Measurements from ENCODE around the gene CABYR. TPM values are rescaled to one million over a fixed set of nuclear protein-coding genes. Genes with fewer than 3 reads are reported as not detected.

Gene CABYR
- 1 to 10 TPM in 2 of 4 donors, not detected in 2; 3.7 to 4.4 TPM for total RNA-seq

- H3K36me3 ChIP-seq: no peaks in the 10 kb centered on the region
- no peak within 1 kb of the TSS for H3K27ac ChIP-seq
These were observed at the start of gene CABYR for GRCh38 chr18:24138789-24139616. CABYR (plus strand) TSS chr18:24139062; CDS start chr18:24143115, 4,053 bp downstream.

GRCh38 chr18:24089076-24089475, 49.8 kb upstream of the CABYR start:
- no peaks in the 10 kb centered on the region for H3K27me3 ChIP-seq
- no peaks in the 10 kb centered on the region for H3K9me3 ChIP-seq
- no peaks in the 10 kb centered on the region for H3K36me3 ChIP-seq
- WGBS, 2 donors: 75 to 77% methylated on average over 4 of the region's 4 CpGs
- intact Hi-C loops (cut with DNase I): no loop called here
- no peak overlapping the region for H3K27ac ChIP-seq
- no peak overlapping the region for H3K4me3 ChIP-seq (replicated peaks in 1 of 3)
- no peak for DNase-seq
- no peaks in the 10 kb centered on the region for H3K4me1 ChIP-seq
- no peak for TF ChIP-seq CTCF (IDR thresholded peaks at IDR 0.05)
- TF ChIP-seq POLR2A (IDR thresholded peaks at IDR 0.05): no peak

More at GRCh38 chr18:24138789-24139616, at the start of gene CABYR:
- TF ChIP-seq POLR2A (IDR thresholded peaks at IDR 0.05) (peak in 1 of 2 donors; percentile 10), CTCF (IDR thresholded peaks at IDR 0.05) (no peak)
- Histone ChIP-seq H3K4me3 (replicated peaks in 1 of 3) (peak within 1 kb of the TSS in 2 of 3 donors; percentile 28 to 42), H3K27me3 (no peaks in the 10 kb centered on the region), H3K9me3 (no peaks in the 10 kb centered on the region), H3K4me1 (peaks cover 0 to 11% of the 10 kb centered on the region in 2 donors)
- DNase-seq: peak; percentile 43 to 53
- 4 to 7% methylated on average over 35 to 40 of the region's 63 CpGs for WGBS, 2 donors
- intact Hi-C loops (cut with DNase I): no loop called here

- Histone ChIP-seq H3K36me3 (no peaks in the 10 kb centered on the region), H3K4me1 (no peaks in the 10 kb centered on the region), H3K27me3 (no peaks in the 10 kb centered on the region), H3K9me3 (no peaks in the 10 kb centered on the region), H3K4me3 (replicated peaks in 1 of 3) (no peak overlapping the region), H3K27ac (no peak overlapping the region)
- no peak for TF ChIP-seq CTCF (IDR thresholded peaks at IDR 0.05)
- TF ChIP-seq POLR2A (IDR thresholded peaks at IDR 0.05): no peak
- DNase-seq: no peak
- 83 to 88% methylated on average over 4 of the region's 4 CpGs for WGBS, 2 donors
- intact Hi-C loops (cut with DNase I): no loop called here
These were observed 49.1 kb upstream of the CABYR start for GRCh38 chr18:24089515-24090337.

GRCh38 chr18:24090876-24091275, 48.0 kb upstream of the CABYR start:
- TF ChIP-seq CTCF (IDR thresholded peaks at IDR 0.05) (no peak), POLR2A (IDR thresholded peaks at IDR 0.05) (no peak)
- Histone ChIP-seq H3K27ac (no peak overlapping the region), H3K27me3 (no peaks in the 10 kb centered on the region), H3K36me3 (no peaks in the 10 kb centered on the region), H3K4me1 (no peaks in the 10 kb centered on the region), H3K9me3 (no peaks in the 10 kb centered on the region), H3K4me3 (replicated peaks in 1 of 3) (no peak overlapping the region)
- 98% methylated on average over 13 of the region's 13 CpGs for WGBS, 2 donors
- DNase-seq: no peak
- intact Hi-C loops (cut with DNase I): no loop called here

GRCh38 chr18:24094561-24094960, 44.3 kb upstream of the CABYR start:
- Histone ChIP-seq H3K9me3 (no peaks in the 10 kb centered on the region), H3K36me3 (no peaks in the 10 kb centered on the region), H3K27me3 (no peaks in the 10 kb centered on the region), H3K4me3 (replicated peaks in 1 of 3) (no peak overlapping the region), H3K27ac (no peak overlapping the region), H3K4me1 (no peaks in the 10 kb centered on the region)
- no peak for DNase-seq
- intact Hi-C loops (cut with DNase I): no loop called here
- TF ChIP-seq POLR2A (IDR thresholded peaks at IDR 0.05) (no peak), CTCF (IDR thresholded peaks at IDR 0.05) (no peak)
